ENCODE results near the gene CCIN.
"Not testable (repeated sequence)": the region's sequence is repeated elsewhere in the genome, so short reads cannot be mapped to it uniquely, and the experiment has no call there.

CCIN gene

DNA sequence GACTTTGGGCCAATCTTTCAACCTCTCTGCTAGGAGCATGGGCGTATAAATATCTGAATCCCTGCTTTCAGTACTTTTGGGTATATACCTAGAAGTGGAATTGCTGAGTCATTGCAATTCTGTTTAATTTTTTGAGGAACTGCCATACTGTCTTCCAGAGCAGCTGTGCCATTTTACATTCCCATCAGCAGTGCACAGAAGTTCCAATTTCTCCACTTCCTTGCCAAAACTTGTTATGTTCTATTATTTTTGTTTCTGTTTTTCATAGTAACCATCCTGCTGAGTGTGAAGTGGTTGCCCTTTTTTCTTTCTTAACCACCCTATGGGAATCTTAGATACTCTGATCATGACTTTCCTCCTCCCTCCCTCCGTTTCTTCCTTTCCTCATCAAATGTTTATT is 11.1 kb upstream of the CCIN start:
- in situ Hi-C loops (cut with MboI; ENCODE audit: low sequenced_read_pairs), result no loop called here

- in situ Hi-C loops (cut with MboI; ENCODE audit: low sequenced_read_pairs), result no loop called here
Measured at GRCh38 chr9:36158917-36159316, 10.3 kb upstream of the CCIN start.

- in situ Hi-C loops (cut with MboI; ENCODE audit: low sequenced_read_pairs), result not testable (repeated sequence)
Measured at GRCh38 chr9:36159509-36159908, 9.7 kb upstream of the CCIN start.

- in situ Hi-C loops (cut with MboI; ENCODE audit: low sequenced_read_pairs), result loop anchor here (5.0 kb wide), 1 partner anchor 58 kb away; no protein-coding TSS in a partner anchor
Measured at GRCh38 chr9:36160126-36160525, 9.1 kb upstream of the CCIN start.

- in situ Hi-C loops (cut with MboI; ENCODE audit: low sequenced_read_pairs), result loop anchor here (5.0 kb wide), 1 partner anchor 59 kb away; no protein-coding TSS in a partner anchor
Measured at GRCh38 chr9:36161187-36161586, 8.0 kb upstream of the CCIN start.

- in situ Hi-C loops (cut with MboI; ENCODE audit: low sequenced_read_pairs), result loop anchor here (5.0 kb wide), 1 partner anchor 60 kb away; no protein-coding TSS in a partner anchor
Measured at GRCh38 chr9:36162211-36162738, 6.9 kb upstream of the CCIN start.

GRCh38 chr9:36163049-36163785 is 6.0 kb upstream of the CCIN start:
- in situ Hi-C loops (cut with MboI; ENCODE audit: low sequenced_read_pairs), result loop anchor here (5.0 kb wide), 1 partner anchor 61 kb away; no protein-coding TSS in a partner anchor

GRCh38 chr9:36163786-36164170 is 5.4 kb upstream of the CCIN start:
- in situ Hi-C loops (cut with MboI; ENCODE audit: low sequenced_read_pairs), result loop anchor here (5.0 kb wide), 1 partner anchor 61 kb away; no protein-coding TSS in a partner anchor

- in situ Hi-C loops (cut with MboI; ENCODE audit: low sequenced_read_pairs), result loop anchor here (5.0 kb wide), 1 partner anchor 62 kb away; no protein-coding TSS in a partner anchor
Measured at GRCh38 chr9:36164372-36164771, 4.8 kb upstream of the CCIN start.

GRCh38 chr9:36164989-36165388 is 4.2 kb upstream of the CCIN start:
- in situ Hi-C loops (cut with MboI; ENCODE audit: low sequenced_read_pairs), result loop anchor here (5.0 kb wide), 1 partner anchor 63 kb away; no protein-coding TSS in a partner anchor

GRCh38 chr9:36165826-36166167 is 3.4 kb upstream of the CCIN start:
- in situ Hi-C loops (cut with MboI; ENCODE audit: low sequenced_read_pairs), result no loop called here

DNA sequence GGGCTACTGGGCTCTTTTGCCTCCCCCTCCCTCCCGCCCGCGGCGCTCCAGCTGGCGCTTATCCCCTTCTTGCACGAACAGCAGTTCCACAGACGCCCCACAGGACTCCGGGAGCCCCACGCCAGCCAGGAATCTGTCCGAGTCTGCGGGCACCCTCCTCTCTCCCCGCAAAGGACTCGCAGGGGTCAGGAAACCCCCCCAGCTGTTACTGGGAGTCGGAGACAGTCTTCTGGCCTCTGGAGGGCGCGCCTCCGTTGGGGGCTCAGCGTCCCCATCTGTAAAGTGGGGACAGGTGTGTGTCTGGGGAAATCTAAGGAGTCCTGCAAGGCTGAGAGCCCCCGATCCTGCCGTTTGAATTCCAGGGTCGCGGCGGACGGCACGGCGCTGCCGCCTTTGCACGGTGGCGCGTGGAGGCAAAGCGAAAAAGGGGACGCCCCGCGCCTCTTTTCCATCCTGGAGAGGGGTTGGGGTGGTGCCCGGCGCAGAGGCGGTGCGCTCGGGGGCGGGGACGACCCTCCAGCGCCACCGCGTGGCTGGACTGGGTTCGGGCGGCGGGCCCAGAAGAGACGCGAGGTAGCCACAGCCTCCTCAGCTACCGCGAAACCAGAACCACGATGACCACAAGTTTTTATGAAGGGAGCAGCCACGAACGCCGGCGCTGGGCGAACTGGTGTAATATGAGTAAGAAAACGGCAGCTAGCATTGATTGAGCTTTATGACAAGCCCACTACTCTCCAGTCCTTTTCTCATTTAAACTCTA is 2.8 kb upstream of the CCIN start:
- in situ Hi-C loops (cut with MboI; ENCODE audit: low sequenced_read_pairs), result no loop called here

GRCh38 chr9:36169708-36170107 is 520 bp downstream of the CCIN start:
- in situ Hi-C loops (cut with MboI; ENCODE audit: low sequenced_read_pairs), result no loop called here

DNA sequence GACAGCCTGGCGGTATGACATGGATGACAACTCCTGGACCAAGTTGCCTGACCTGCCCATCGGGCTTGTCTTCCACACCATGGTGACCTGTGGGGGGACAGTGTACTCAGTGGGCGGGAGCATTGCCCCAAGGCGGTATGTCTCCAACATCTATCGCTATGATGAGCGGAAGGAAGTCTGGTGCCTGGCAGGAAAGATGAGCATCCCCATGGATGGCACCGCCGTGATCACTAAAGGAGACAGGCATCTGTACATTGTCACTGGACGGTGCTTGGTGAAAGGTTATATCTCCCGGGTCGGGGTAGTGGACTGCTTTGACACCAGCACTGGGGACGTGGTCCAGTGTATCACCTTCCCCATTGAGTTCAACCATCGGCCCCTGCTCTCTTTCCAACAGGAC is 1.3 kb downstream of the CCIN start:
- in situ Hi-C loops (cut with MboI; ENCODE audit: low sequenced_read_pairs), result no loop called here

- in situ Hi-C loops (cut with MboI; ENCODE audit: low sequenced_read_pairs), result no loop called here
Measured at GRCh38 chr9:36173861-36174260, 4.7 kb downstream of the CCIN start.

DNA sequence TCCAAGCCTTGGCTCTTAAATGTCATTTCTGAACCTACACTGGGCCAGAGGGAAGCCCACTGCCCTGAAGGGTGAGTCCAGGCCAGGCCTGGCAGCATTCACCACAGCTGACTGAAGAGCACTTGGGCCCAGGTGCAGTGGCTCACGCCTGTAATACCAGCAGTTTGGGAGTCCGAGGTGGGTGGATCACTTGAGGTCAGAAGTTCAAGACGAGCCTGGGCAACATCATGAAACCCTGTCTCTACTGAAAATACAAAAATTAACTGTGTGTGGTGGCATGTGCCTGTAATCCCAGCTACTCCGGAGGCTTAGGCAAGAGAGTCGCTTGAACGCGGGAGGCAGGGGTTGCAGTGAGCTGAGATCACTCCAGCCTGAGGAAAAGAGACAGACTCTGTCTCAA is 5.1 kb downstream of the CCIN start:
- in situ Hi-C loops (cut with MboI; ENCODE audit: low sequenced_read_pairs), result no loop called here

DNA sequence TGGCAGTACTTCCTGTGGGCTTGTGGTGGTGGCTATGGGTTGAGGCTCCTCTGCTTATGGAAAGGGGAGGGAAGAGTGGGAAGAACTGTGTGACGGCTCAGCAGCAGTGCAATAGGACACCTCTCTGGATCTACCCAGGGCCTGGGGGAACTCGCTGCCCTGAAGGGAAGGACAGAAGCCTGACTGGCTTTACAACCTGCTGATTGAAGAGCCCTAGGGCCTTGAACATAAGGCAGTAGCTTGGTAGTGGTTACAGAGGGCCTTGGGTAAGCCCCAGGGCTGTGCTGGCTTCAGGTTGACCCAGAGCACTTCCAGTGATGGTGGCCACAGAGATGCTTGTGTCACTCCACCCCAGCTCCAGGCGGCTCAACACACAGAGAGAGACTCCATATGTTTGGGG is 5.5 kb downstream of the CCIN start:
- in situ Hi-C loops (cut with MboI; ENCODE audit: low sequenced_read_pairs), result no loop called here

DNA sequence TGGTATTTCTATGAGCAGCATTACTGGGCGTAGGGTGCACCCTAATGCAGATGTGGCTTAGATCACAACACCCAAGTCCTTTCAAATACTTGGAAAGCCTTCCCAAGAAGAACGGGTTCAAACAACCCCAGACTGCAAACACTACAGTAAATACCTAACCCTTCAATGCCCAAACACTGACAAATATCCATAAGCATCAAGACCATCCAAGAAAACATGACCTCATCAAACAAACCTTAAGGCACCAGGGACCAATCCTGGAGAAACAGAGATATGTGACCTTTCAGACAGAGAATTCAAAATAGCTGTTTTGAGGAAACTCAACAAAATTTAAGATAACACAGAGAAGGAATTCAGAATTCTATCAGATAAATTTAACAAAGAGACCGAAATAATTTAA is 6.0 kb downstream of the CCIN start:
- in situ Hi-C loops (cut with MboI; ENCODE audit: low sequenced_read_pairs), result not testable (repeated sequence)

- in situ Hi-C loops (cut with MboI; ENCODE audit: low sequenced_read_pairs), result not testable (repeated sequence)
Measured at GRCh38 chr9:36176496-36176895, 7.3 kb downstream of the CCIN start.

DNA sequence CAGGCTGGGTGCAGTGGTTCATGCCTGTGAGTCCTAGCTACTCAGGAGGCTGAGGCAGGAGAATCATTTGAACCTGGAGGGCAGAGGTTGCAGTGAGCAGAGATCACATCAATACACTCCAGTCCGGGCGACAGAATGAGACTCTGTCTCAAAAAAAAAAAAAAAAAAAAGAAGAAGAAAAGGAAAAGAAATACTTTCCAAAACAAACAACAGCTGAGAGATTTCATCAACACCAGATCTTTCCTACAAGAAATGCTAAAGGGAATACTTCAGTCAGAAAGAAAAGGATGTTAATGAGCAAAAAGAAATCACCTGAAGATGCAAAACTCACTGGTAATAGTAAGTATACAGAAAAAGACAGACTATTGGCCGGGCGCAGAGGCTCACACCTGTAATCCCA is 8.4 kb downstream of the CCIN start:
- in situ Hi-C loops (cut with MboI; ENCODE audit: low sequenced_read_pairs), result no loop called here

DNA sequence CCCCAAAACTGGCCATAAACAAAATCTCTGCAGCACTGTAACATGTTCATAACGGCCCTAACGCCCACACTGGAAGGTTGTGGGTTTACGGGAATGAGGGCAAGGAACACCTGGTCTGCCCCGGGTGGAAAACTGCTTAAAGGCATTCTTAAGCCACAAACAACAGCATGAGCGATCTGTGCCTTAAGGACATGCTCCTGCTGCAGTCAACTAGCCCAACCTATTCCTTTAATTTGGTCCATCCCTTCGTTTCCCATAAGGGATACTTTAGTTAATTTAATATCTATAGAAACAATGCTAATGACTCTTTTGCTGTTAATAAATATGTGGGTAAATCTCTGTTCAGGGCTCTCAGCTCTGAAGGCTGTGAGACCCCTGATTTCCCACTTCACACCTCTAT is 11.1 kb downstream of the CCIN start:
- in situ Hi-C loops (cut with MboI; ENCODE audit: low sequenced_read_pairs), result not testable (repeated sequence)

GRCh38 chr9:36187414-36187813 is 18.2 kb downstream of the CCIN start:
- in situ Hi-C loops (cut with MboI; ENCODE audit: low sequenced_read_pairs), result no loop called here
